IPS DF 4.7 (cell line): ENCODE results near the gene RFX1.
"Not testable (repeated sequence)": the region's sequence is repeated elsewhere in the genome, so short reads cannot be mapped to it uniquely, and the experiment has no call there.

Experiments used
- DNase-seq: peaks from one replicate; pipeline ENCODE4 v3.0.0-alpha.2; 2013; ENCODE audit warnings: low spot score; ENCODE audit errors: extremely low read depth

Gene RFX1

GRCh38 chr19:14027856-14028450, 21.8 kb upstream of the RFX1 start, which contains the start of gene RLN3:
RLN3 (plus strand) TSS chr19:14028148; CDS start chr19:14028205, 57 bp downstream.
- no peak for DNase-seq

DNA sequence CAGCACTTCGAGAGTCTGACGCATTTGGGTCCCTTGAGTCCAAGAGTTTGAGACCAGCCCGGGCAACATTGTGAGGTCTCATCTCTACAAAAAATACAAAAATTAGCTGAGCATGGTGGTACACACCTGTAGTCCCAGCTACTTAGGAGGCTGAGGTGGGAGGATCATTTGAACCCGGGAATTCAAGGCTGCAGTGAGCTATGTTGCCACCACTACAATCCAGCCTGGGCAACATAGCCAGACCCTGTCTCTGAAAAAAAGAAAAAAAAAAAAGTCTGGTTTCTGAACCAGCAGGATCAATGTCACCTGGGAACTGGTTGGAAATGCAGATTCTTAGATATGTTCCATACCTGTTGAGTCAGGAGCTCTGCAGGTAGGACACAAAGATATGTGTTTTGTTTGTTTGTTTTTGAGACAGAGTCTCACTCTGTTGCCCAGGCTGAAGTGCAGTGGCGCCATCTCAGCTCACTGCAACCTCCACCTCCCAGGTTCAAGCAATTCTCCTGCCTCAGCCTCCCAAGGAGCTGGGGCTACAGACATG, 20.6 kb upstream of the RFX1 start:
- DNase-seq: not testable (repeated sequence)

GRCh38 chr19:14023404-14024235, 17.5 kb upstream of the RFX1 start:
- DNase-seq: no peak

DNA sequence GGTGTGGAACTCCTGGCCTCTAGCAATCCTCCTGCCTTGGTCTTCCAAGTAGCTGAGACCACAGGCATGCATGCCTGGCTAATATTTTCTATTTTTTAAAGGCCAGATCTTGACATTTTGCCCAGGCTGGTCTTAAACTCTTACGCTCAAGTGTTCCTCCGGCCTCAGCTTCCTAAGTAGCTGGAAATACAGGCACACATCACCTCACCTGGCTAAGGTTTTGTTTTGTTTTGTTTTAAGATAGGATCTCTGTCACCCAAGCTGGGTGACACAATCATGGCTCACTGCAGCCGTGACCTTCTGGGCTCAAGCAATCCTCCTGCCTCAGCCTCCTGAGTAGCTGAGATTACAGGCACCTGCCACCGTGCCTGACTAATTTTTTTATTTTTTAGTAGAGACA, 16.3 kb upstream of the RFX1 start:
- no peak for DNase-seq

DNA sequence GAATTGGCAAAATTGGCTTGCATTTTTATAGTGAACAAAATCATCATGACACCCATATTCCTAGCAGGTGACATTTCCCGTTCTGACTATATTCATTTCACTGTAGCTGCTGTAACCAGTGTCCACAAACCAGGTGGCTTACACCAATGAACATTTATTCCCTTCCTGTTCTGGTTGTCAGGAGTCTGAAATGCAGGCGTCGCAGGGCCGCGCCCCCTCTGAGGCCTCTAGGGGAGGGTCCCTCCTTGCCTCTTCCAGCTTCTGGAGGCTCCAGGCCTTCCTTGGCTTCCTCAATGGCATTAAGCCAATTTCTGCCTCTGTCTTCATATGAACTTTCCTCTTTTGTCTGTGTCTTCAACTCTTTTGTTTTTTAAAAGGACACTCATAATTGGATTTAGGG, 15.4 kb upstream of the RFX1 start:
- no peak for DNase-seq

- DNase-seq: not testable (repeated sequence)
Observed at GRCh38 chr19:14019739-14020138, 13.6 kb upstream of the RFX1 start.

DNA sequence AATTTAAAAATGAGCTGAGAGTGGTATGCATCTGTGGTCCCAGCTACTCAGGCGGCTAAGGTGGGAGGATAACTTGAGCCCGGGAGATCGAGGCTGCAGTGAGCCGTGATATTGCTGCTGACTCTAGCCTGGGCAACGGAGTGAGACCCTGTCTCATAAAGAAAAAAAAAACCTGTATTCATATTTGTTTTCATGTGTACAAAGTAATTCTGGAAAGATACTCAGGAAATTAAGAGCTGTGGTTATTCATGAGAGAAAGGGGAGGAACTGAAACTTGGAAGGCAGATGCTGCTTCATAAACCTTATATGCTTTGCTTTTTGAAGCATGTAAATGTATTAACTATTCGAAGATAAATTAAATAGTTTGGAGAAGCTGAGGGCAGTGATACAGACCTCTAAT, 13.0 kb upstream of the RFX1 start:
- DNase-seq: no peak

DNA sequence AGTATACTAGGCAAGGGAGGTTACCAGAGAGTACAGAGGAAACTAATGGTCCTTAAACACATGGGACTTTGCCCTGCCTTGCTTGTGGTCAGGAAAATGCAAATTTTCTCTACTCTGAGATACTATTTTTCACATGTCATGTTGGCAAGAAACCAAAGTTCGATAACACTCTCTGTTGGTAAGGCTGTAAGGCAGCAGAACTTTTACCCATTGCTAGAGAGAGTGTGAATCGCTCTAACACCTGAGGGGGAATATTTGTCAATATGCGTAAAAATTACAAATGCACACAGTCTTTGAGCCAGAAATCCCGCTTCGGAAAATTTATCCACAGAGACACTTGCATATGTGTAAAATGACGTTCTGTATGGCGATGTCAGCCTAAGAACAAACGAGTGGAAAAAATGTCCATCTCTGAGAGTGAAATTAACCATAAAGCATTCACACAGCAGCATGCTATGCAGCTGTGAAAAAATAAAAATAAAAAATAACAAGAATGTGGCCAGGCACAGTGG, 9.5 kb upstream of the RFX1 start:
- DNase-seq: no peak

DNA sequence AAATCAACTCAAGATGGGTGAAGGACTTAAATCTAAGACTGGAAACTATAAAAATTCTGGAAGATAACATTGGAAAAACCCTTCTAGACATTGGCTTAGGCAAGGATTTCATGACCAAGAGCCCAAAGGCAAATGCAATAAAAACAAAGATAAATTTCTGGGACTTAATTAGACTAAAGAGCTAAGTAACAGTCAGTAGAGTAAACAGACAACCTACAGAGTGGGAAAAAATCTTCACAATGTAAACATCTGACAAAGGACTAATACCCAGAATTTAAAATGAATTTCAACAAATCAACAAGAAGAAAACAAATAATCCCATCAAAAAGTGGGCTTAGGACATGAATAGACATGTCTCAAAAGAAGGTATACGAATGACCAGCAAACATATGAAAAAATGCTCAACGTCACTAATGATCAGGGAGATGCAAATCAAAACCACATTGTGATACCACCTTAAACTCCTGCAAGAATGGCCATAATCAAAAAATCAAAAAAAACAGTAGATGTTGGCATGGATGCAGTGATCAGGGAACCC, 6.3 kb upstream of the RFX1 start:
- DNase-seq: no peak

- no peak for DNase-seq
Observed at GRCh38 chr19:14006766-14007562, 844 bp upstream of the RFX1 start.

GRCh38 chr19:14005349-14006084, 603 bp downstream of the RFX1 start:
- DNase-seq: no peak

DNA sequence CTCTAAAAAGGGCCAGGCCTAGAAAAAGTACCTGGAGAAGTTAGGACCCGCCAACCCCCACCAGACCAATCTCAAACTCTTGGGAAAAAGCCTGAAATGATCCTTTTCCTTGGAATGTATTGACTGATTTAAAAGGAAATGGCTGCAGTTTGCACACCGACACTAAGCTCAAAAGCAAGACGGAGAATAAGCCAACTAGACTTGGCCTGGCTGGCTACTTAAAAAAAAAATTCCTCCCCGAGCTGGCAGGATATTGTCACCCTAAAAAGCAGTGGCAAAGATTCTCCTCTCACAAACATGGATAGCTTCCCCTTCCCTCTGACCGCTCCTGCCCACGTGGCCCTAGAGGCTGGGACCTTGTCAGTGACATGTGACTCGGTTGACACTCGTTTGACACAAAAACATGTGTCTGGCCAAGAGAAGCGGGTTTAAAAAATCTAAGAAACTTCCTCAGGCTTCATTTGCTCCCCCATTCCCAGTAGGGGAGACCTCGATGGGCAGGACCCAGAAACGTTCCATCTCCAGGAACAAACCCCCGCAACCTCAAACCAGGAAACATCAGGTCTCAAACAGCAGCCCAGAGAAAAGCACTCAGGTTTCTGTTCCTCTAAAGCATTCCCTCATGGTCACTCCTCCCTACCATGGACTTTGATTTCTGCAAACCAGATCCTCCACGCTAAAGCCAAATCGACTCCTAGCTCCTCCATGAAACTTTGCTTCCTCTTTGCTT, 1.3 kb downstream of the RFX1 start:
- DNase-seq: no peak

DNA sequence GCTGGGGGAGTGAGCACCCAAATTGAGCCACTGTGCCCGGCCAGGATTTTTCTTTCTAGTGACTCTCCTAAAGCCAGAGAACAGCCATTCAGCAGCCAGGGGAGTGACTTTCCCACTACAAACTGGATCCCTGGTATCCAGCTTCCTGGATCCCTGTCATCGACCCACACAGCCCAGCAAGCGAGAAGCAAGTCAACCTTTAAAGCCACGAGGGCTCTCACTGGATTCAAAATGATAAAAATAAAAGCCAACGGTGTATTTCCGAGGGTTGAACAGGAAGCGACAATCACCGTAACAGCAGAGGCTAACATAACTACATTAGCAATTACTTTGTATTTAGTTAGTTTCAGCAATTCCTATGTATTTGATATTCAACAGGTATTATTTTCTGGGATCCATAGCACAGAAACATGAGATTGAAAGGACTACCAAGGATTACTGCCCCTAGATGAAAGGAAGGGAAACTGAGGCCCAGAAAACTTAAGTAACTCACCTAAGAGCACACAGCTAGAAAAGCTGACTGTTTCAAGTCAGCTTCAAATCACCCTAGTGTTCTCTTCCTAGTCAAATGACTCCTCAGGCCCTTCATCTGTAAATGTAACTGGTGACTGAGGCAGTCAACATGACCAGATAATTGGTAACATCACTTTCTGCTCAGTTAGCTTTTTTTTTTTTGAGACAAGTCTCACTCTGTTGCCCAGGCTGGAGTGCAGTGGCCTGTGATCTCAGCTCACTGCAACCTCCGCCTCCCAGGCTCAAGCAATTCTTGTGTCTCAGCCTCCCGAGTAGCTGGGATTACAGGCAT, 2.7 kb downstream of the RFX1 start:
- DNase-seq: no peak

DNA sequence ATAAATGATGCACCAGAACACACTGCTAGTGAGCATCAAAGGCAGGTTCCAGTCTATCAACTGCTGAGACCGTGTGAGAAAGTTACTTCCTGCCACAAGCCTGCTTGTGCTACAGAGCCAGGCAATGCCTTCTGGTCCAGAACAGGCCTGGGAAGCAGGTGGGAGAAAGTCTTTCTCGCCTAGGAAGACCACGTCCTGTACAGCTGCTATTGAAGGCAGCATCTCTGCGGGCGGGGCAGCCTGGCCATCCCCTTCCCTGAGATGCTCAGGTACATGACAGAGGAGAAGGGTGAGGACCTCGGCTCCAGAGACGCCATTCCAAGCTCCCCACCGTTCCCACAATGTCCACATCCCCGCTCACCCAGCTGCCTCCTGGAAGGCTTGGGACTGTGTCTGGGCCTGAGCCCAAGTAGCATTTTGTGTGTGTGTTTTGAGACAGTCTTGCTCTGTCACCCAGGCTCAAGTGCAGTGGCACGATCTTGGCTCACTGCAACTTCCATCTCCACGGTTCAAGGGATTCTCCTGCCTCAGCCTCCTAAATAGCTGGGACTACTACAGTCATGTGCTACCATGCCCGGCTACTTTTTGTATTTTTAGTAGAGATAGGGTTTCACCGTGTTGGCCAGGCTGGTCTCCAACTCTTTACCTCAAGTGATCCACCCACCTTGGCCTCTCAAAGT, 3.4 kb downstream of the RFX1 start:
- DNase-seq: no peak

- DNase-seq: no peak
Observed at GRCh38 chr19:14000691-14001375, 5.3 kb downstream of the RFX1 start.

DNA sequence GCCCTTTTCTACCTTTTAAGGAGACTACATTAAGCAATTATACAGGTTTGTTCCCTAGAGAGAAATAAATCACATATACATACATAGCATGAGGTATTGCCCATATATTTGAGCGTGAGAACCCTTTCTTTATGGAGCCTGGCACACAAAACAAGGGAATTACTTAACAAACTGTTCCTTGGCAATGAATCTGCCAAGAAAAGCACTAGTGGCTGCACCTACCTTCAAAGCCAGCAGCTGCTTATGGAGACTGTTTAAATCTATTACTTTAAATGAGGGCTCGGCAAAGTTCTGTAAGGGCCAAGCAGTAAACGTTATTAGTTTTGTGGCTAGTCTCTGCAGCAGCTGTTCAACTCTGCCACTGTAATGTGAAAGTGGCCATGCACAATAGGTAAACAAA, 7.0 kb downstream of the RFX1 start:
- DNase-seq: no peak

- DNase-seq: no peak
Observed at GRCh38 chr19:13998426-13998825, 7.7 kb downstream of the RFX1 start.

- DNase-seq: no peak
Observed at GRCh38 chr19:13997631-13997962, 8.5 kb downstream of the RFX1 start.
